Panc1 (cell line): ENCODE measurements around the gene BICD1.
"Not testable (repeated sequence)": the region's sequence is repeated elsewhere in the genome, so short reads cannot be mapped to it uniquely, and the experiment has no call there.

ENCODE experiments used
- CTCF ChIP-seq: fragments of 450-650 bp; IDR thresholded peaks from 2 replicates; pipeline ENCODE4 v1.5.1; 2017; ENCODE audit warnings: mild to moderate bottlenecking
- POLR2AphosphoS5 ChIP-seq: IDR thresholded peaks from 2 replicates; pipeline ENCODE4 v1.6.1; 2012; ENCODE audit warnings: mild to moderate bottlenecking, low read depth, low read length, moderate library complexity
- SIN3A ChIP-seq: IDR thresholded peaks from 2 replicates; pipeline ENCODE4 v1.6.1; 2012; ENCODE audit warnings: low read depth, mild to moderate bottlenecking, low read length, moderate library complexity, borderline replicate concordance; ENCODE audit not compliant: insufficient read depth
- TCF7L2 ChIP-seq: IDR thresholded peaks from 2 replicates; pipeline ENCODE4 v1.6.1; 2011; ENCODE audit warnings: mild to moderate bottlenecking, low read depth, low read length, inconsistent platforms
- TF ChIP-seq, protein P1 (sequence below), 2 experiments: IDR thresholded peaks; 2 replicates each; pipeline ENCODE4 v1.6.1; 2011 to 2012; ENCODE audit warnings: low read depth in 2 of 2, control low read depth in 1 of 2, low read length in 1 of 2, mild to moderate bottlenecking in 1 of 2, moderate library complexity in 1 of 2; ENCODE audit not compliant: insufficient read depth in 1 of 2

- TF ChIP-seq, protein P1, sequence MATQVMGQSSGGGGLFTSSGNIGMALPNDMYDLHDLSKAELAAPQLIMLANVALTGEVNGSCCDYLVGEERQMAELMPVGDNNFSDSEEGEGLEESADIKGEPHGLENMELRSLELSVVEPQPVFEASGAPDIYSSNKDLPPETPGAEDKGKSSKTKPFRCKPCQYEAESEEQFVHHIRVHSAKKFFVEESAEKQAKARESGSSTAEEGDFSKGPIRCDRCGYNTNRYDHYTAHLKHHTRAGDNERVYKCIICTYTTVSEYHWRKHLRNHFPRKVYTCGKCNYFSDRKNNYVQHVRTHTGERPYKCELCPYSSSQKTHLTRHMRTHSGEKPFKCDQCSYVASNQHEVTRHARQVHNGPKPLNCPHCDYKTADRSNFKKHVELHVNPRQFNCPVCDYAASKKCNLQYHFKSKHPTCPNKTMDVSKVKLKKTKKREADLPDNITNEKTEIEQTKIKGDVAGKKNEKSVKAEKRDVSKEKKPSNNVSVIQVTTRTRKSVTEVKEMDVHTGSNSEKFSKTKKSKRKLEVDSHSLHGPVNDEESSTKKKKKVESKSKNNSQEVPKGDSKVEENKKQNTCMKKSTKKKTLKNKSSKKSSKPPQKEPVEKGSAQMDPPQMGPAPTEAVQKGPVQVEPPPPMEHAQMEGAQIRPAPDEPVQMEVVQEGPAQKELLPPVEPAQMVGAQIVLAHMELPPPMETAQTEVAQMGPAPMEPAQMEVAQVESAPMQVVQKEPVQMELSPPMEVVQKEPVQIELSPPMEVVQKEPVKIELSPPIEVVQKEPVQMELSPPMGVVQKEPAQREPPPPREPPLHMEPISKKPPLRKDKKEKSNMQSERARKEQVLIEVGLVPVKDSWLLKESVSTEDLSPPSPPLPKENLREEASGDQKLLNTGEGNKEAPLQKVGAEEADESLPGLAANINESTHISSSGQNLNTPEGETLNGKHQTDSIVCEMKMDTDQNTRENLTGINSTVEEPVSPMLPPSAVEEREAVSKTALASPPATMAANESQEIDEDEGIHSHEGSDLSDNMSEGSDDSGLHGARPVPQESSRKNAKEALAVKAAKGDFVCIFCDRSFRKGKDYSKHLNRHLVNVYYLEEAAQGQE (IDR thresholded peaks at IDR 0.05; ENCODE audit: insufficient read depth in 1 of 2, low read depth in 2 of 2, low read length in 1 of 2), result not testable (repeated sequence)
- TF ChIP-seq CTCF, POLR2AphosphoS5, TCF7L2, SIN3A: not testable (repeated sequence)
Observed at GRCh38 chr12:32187127-32187526, 80.5 kb downstream of the BICD1 start.
